ENCODE measurements around the gene INSYN2B. TPM values are rescaled to one million over a fixed set of nuclear protein-coding genes. Genes with fewer than 3 reads are reported as not detected.
A peak's percentile ranks its signal among the peaks of the same experiment; 100 is the strongest.

Gene INSYN2B
- total and polyA plus RNA-seq, 2 donors (not counting 1 experiment from before 2014, with no cell fraction given), result not detected

GRCh38 chr5:169978714-169979113 lies 1.6 kb downstream of the INSYN2B start:
- Mint-ChIP-seq H3K4me1 (peaks cover 7% of the 10 kb centered on the region), H3K27me3 (no peaks in the 10 kb centered on the region), H3K27ac (peak overlapping the region; percentile 34), H3K9me3 (ENCODE audit: insufficient read depth) (no peaks in the 10 kb centered on the region), H3K4me3 (no peak overlapping the region)
- Histone ChIP-seq H3K4me1 (ENCODE audit: control insufficient read depth in 2 of 2, insufficient read depth in 2 of 2, low read length in 2 of 2) (no peaks in the 10 kb centered on the region), H4K20me1 (ENCODE audit: control insufficient read depth, insufficient read depth, low read length, poor library complexity, severe bottlenecking) (peaks cover 10% of the 10 kb centered on the region), H3K27ac (ENCODE audit: low read length in 2 of 2) (no peak overlapping the region), H3K4me2 (replicated peaks; ENCODE audit: low read depth, low read length, poor library complexity, severe bottlenecking) (no peak overlapping the region), H2AFZ (ENCODE audit: insufficient read depth, low read depth, low read length, poor library complexity, severe bottlenecking) (no peak overlapping the region), H3K9me3 (ENCODE audit: control extremely low read depth in 1 of 3, control insufficient read depth in 2 of 3, insufficient read depth in 1 of 3, low read length in 2 of 3) (no peaks in the 10 kb centered on the region), H3K36me3 (replicated peaks in 1 of 2; ENCODE audit: control extremely low read depth in 1 of 2, control insufficient read depth in 1 of 2, extremely low read depth in 1 of 2, insufficient read depth in 2 of 2, low read length in 1 of 2) (peaks cover 7 to 38% of the 10 kb centered on the region in 2 experiments), H3K9ac (ENCODE audit: low read length) (no peak overlapping the region), H3K4me3 (ENCODE audit: control extremely low read depth in 1 of 5, extremely low read depth in 1 of 5, insufficient read depth in 1 of 5, low read depth in 2 of 5, low read length in 4 of 5) (no peak overlapping the region), H3K79me2 (ENCODE audit: control insufficient read depth, insufficient read depth, low read length) (no peaks in the 10 kb centered on the region), H3K27me3 (replicated peaks in 1 of 4; ENCODE audit: control extremely low read depth in 1 of 4, control insufficient read depth in 3 of 4, insufficient read depth in 4 of 4, low read length in 3 of 4) (no peaks in the 10 kb centered on the region)
- TF ChIP-seq EZH2 (IDR thresholded peaks at IDR 0.05; ENCODE audit: borderline replicate concordance, insufficient read depth, low read depth, low read length, poor library complexity, severe bottlenecking) (no peak), CTCF (IDR thresholded peaks at IDR 0.05) (no peak)
- POLR2A ChIA-PET, result no interaction called here
- CTCF ChIA-PET, result no interaction called here
- ATAC-seq (ENCODE audit: low read depth) (no peak), DNase-seq (no peak)
- intact Hi-C loops (cut with micrococcal nuclease), result no loop called here
- WGBS (ENCODE audit: insufficient coverage), result 93% methylated on average over 4 of the region's 7 CpGs

- Mint-ChIP-seq H3K4me3 (no peak overlapping the region), H3K9me3 (ENCODE audit: insufficient read depth) (no peaks in the 10 kb centered on the region), H3K4me1 (no peaks in the 10 kb centered on the region), H3K27ac (no peak overlapping the region), H3K27me3 (no peaks in the 10 kb centered on the region)
- Histone ChIP-seq H3K27ac (ENCODE audit: low read length in 2 of 2) (no peak overlapping the region), H4K20me1 (ENCODE audit: control insufficient read depth, insufficient read depth, low read length, poor library complexity, severe bottlenecking) (peaks cover 5% of the 10 kb centered on the region), H3K9ac (ENCODE audit: low read length) (no peak overlapping the region), H3K4me2 (replicated peaks; ENCODE audit: low read depth, low read length, poor library complexity, severe bottlenecking) (no peak overlapping the region), H2AFZ (ENCODE audit: insufficient read depth, low read depth, low read length, poor library complexity, severe bottlenecking) (no peak overlapping the region), H3K36me3 (replicated peaks in 1 of 2; ENCODE audit: control extremely low read depth in 1 of 2, control insufficient read depth in 1 of 2, extremely low read depth in 1 of 2, insufficient read depth in 2 of 2, low read length in 1 of 2) (peaks cover 11 to 34% of the 10 kb centered on the region in 2 experiments), H3K4me1 (ENCODE audit: control insufficient read depth in 2 of 2, insufficient read depth in 2 of 2, low read length in 2 of 2) (no peaks in the 10 kb centered on the region), H3K4me3 (ENCODE audit: control extremely low read depth in 1 of 5, extremely low read depth in 1 of 5, insufficient read depth in 1 of 5, low read depth in 2 of 5, low read length in 4 of 5) (no peak overlapping the region), H3K9me3 (ENCODE audit: control extremely low read depth in 1 of 3, control insufficient read depth in 2 of 3, insufficient read depth in 1 of 3, low read length in 2 of 3) (no peaks in the 10 kb centered on the region), H3K27me3 (replicated peaks in 1 of 4; ENCODE audit: control extremely low read depth in 1 of 4, control insufficient read depth in 3 of 4, insufficient read depth in 4 of 4, low read length in 3 of 4) (no peaks in the 10 kb centered on the region), H3K79me2 (ENCODE audit: control insufficient read depth, insufficient read depth, low read length) (no peaks in the 10 kb centered on the region)
- TF ChIP-seq CTCF (IDR thresholded peaks at IDR 0.05) (no peak), EZH2 (IDR thresholded peaks at IDR 0.05; ENCODE audit: borderline replicate concordance, insufficient read depth, low read depth, low read length, poor library complexity, severe bottlenecking) (no peak)
- ChIA-PET POLR2A (no interaction called here), CTCF (no interaction called here)
- intact Hi-C loops (cut with micrococcal nuclease), result no loop called here
- ATAC-seq (ENCODE audit: low read depth), result no peak
- no CpG with 5 or more reads among the region's 6 CpGs for WGBS (ENCODE audit: insufficient coverage)
- no peak for DNase-seq
Observed at GRCh38 chr5:169974121-169974770, 6.0 kb downstream of the INSYN2B start.

Data from B cell (primary cell).